Spleen (tissue), 13 donors: ENCODE data around the gene TNFRSF18. TPM values are rescaled to one million over a fixed set of nuclear protein-coding genes. Genes with fewer than 3 reads are reported as not detected.
A peak's percentile ranks its signal among the peaks of the same experiment; 100 is the strongest.

Experiments
- DNase-seq: peaks from one replicate; pipeline ENCODE4 v3.0.0-alpha.2; 2020
- H3K27ac ChIP-seq, 8 donors: fragments of 200-600 bp; sonication (generic) in 7 of 8; 1 replicate in 4 of 8; 2 replicates in 4 of 8; pipeline versions ENCODE4 v1.5.0 to v1.8.0; 2016 to 2021; ENCODE audit warnings: inconsistent platforms in 4 of 8, mild to moderate bottlenecking in 4 of 8, moderate library complexity in 1 of 8
- H3K27me3 ChIP-seq, 7 donors: fragments of 200-600 bp; sonication (generic) in 6 of 7; replicated peaks in 1 of 7; 1 replicate in 4 of 7; 2 replicates in 3 of 7; pipeline versions ENCODE4 v1.5.0 to v1.8.0; 2016 to 2021; ENCODE audit warnings: inconsistent platforms in 3 of 7, mild to moderate bottlenecking in 1 of 7
- H3K36me3 ChIP-seq, 6 donors: fragments of 200-600 bp; sonication (generic) in 5 of 6; 1 replicate in 4 of 6; 2 replicates in 2 of 6; pipeline versions ENCODE4 v1.5.0 to v1.8.0; 2016 to 2021; ENCODE audit warnings: inconsistent platforms in 2 of 6
- H3K4me1 ChIP-seq, 6 donors: fragments of 200-600 bp; sonication (generic) in 5 of 6; 1 replicate in 3 of 6; 2 replicates in 3 of 6; pipeline versions ENCODE4 v1.5.0 to v1.8.0; 2016 to 2021; ENCODE audit warnings: inconsistent platforms in 3 of 6
- H3K4me3 ChIP-seq, 8 donors: fragments of 200-600 bp; sonication (generic) in 7 of 8; 1 replicate in 4 of 8; 2 replicates in 4 of 8; pipeline versions ENCODE4 v1.5.0 to v1.8.0; 2016 to 2021; ENCODE audit warnings: inconsistent platforms in 4 of 8, mild to moderate bottlenecking in 4 of 8, moderate library complexity in 2 of 8
- H3K9me3 ChIP-seq, 8 donors: fragments of 200-600 bp; sonication (generic) in 7 of 8; 1 replicate in 4 of 8; 2 replicates in 4 of 8; pipeline versions ENCODE4 v1.5.0 to v1.8.0; 2016 to 2021; ENCODE audit warnings: inconsistent platforms in 4 of 8
- POLR2A ChIP-seq, 3 donors: fragments of 450-650 bp; IDR thresholded peaks; one replicate each; pipeline ENCODE4 v1.5.1; 2017; ENCODE audit warnings: antibody characterized with exemption in 3 of 3, mild to moderate bottlenecking in 1 of 3
- POLR2AphosphoS5 ChIP-seq, 3 donors: sonication (generic); formaldehyde crosslinking; IDR thresholded peaks; one replicate each; pipeline ENCODE4 v1.5.1; 2017; ENCODE audit warnings: antibody characterized with exemption in 3 of 3
- WGBS, 5 donors: extraction: QIAGEN DNeasy Blood & Tissue Kit in 3 of 5; methylation state at CpG; one replicate each; pipeline versions ENCODE4 v1.1.5 to v1.1.7; 2013 to 2018; 5-methylcytosine and 5-hydroxymethylcytosine counted together
- intact Hi-C: fragments of 100-400 bp; cut with DNase I; formaldehyde crosslinking; loops from one replicate; pipeline ENCODE4 v1.15.0; 2023; ENCODE audit warnings: low total_unique reads
- long read RNA-seq, 2 donors: transcript quantifications; one replicate each; lab custom pipeline, GENCODE V29; 2026
- polyA plus RNA-seq, 3 donors: library from polyadenylated mRNA; stranded (reverse); fragments of 200-250 nt; gene quantifications; one replicate each; pipeline ENCODE4 v1.2.1, GENCODE V29; 2013
- total RNA-seq, 7 donors: library from RNA; depleted of rRNA in 3 of 7; stranded (reverse); fragments of >200 nt in 3 of 7; fragmentation: NEBNext Ultra II Directional in 4 of 7; extraction: Animal tissue kit (Norgen Biotek cat#: 25700) in 4 of 7; gene quantifications; one replicate each; pipeline versions ENCODE4 v1.1.0 to v1.2.1, GENCODE V29; 2016 to 2021
- TF ChIP-seq, protein P1 (sequence below), 11 experiments: fragments of 200-600 bp in 7 of 11; fragments of 450-650 bp in 4 of 11; sonication (generic) in 4 of 11; IDR thresholded peaks in 8 of 11; conservative IDR thresholded peaks in 3 of 11; 1 replicate in 7 of 11; 2 replicates in 4 of 11; pipeline versions ENCODE4 v1.4.0 to v1.8.0; 2016 to 2021; ENCODE audit warnings: antibody characterized with exemption in 11 of 11, inconsistent platforms in 4 of 11, mild to moderate bottlenecking in 1 of 11
- donor health status: healthy with polysubstance abuse.
- donor health status: DM: no; HTN: no; CAD: no; lungs with moderate emphysema.
- donor health status: DM: no; HTN: no; CAD: no.
- donor health status: Bipolar disorder and iron deficiency.
- donor health status: healthy.
- donor health status: DM: no; HTN: no; CAD: no.
- donor health status: DM: yes; HTN: yes; CAD: no.

The TNFRSF18 gene
- total RNA-seq: 1 to 10 TPM; 5.2 to 9.9 (median 7.5) TPM
- 10 to 100 TPM in 1 of 3 donors, 1 to 10 TPM in 2; 7.2 to 16.3 (median 9.3) TPM for polyA plus RNA-seq
- long read RNA-seq, donor 1, transcript TNFRSF18-203 (5 exons, 1,179 nt): major isoform, 5 of 5 reads
- long read RNA-seq, donor 1, partial matches to known transcripts: 0 of 5 reads
- long read RNA-seq, donor 1, other reads (novel, unspliced or antisense): 0 of 5 reads
- long read RNA-seq, donor 2, partial matches to known transcripts: 0 of 2 reads
- long read RNA-seq, donor 2, other reads (novel, unspliced or antisense): 0 of 2 reads

GRCh38 chr1:1206376-1206965 lies at the start of gene TNFRSF18:
Gene TNFRSF18, minus strand, starts transcription at chr1:1206592. Its CDS starts 21 bp downstream, at chr1:1206571.
- peak; percentile 81 for DNase-seq
- Histone ChIP-seq H3K9me3 (no peaks in the 10 kb centered on the region), H3K36me3 (peaks cover 0 to 7% (median 0%) of the 10 kb centered on the region in 6 donors), H3K4me3 (peak within 1 kb of the TSS; percentile 12 to 68 (median 30)), H3K4me1 (peaks cover 32 to 74% (median 46%) of the 10 kb centered on the region in 6 donors), H3K27me3 (peaks cover 0 to 79% (median 28%) of the 10 kb centered on the region in 7 donors), H3K27ac (peak within 1 kb of the TSS in 3 of 8 donors; percentile 14 to 70 (median 53))
- TF ChIP-seq POLR2A (IDR thresholded peaks at IDR 0.05) (no peak), POLR2AphosphoS5 (IDR thresholded peaks at IDR 0.05) (peak in 1 of 3 donors; percentile 18)
- TF ChIP-seq, protein P1, sequence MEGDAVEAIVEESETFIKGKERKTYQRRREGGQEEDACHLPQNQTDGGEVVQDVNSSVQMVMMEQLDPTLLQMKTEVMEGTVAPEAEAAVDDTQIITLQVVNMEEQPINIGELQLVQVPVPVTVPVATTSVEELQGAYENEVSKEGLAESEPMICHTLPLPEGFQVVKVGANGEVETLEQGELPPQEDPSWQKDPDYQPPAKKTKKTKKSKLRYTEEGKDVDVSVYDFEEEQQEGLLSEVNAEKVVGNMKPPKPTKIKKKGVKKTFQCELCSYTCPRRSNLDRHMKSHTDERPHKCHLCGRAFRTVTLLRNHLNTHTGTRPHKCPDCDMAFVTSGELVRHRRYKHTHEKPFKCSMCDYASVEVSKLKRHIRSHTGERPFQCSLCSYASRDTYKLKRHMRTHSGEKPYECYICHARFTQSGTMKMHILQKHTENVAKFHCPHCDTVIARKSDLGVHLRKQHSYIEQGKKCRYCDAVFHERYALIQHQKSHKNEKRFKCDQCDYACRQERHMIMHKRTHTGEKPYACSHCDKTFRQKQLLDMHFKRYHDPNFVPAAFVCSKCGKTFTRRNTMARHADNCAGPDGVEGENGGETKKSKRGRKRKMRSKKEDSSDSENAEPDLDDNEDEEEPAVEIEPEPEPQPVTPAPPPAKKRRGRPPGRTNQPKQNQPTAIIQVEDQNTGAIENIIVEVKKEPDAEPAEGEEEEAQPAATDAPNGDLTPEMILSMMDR (IDR thresholded peaks at IDR 0.05 in 8 of 11, conservative IDR thresholded peaks at IDR 0.05 in 3 of 11): peak in 1 of 11 experiments; percentile 28
- 2 to 5% (median 3%) methylated on average over 33 to 49 of the region's 49 CpGs for WGBS, 5 donors
- intact Hi-C loops: no loop called here

- TF ChIP-seq POLR2A (IDR thresholded peaks at IDR 0.05) (no peak), POLR2AphosphoS5 (IDR thresholded peaks at IDR 0.05) (no peak)
- TF ChIP-seq, protein P1 (IDR thresholded peaks at IDR 0.05 in 8 of 11, conservative IDR thresholded peaks at IDR 0.05 in 3 of 11): no peak
- WGBS, 5 donors: 91 to 97% (median 93%) methylated on average over 9 to 10 of the region's 10 CpGs
- Histone ChIP-seq H3K27me3 (no peaks in the 10 kb centered on the region), H3K9me3 (no peaks in the 10 kb centered on the region), H3K4me3 (no peak overlapping the region), H3K4me1 (peaks cover 2 to 37% (median 25%) of the 10 kb centered on the region in 6 donors), H3K27ac (no peak overlapping the region), H3K36me3 (peaks cover 0 to 93% (median 61%) of the 10 kb centered on the region in 6 donors)
- DNase-seq: no peak
- intact Hi-C loops: no loop called here
Measured at GRCh38 chr1:1255611-1256010, 49.2 kb upstream of the TNFRSF18 start.

DNA sequence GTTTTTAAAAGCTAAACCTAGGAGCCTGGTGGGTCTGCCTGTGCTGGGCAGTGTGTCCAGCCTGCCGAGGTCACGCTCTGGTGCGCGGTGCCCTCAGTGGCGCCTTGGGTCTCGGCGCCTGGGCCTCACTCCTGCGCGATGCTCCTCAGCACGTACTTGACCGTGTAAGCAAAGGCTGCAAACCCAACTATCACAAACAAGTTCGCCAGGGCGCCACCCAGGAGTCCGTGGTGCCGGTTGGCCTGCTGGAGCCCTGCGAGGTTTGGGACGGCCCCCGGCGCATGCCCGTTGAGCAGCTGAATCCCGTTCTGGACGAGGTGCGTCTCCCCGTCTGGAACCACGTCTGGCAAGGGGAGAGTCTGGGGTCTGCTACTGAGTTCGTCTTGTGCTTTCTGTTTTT lies 48.7 kb upstream of the TNFRSF18 start:
- no peaks in the 10 kb centered on the region for H3K9me3 ChIP-seq
- peaks cover 0 to 88% (median 60%) of the 10 kb centered on the region in 6 donors for H3K36me3 ChIP-seq
- intact Hi-C loops: no loop called here
- peaks cover 3 to 37% (median 24%) of the 10 kb centered on the region in 6 donors for H3K4me1 ChIP-seq
- no peak overlapping the region for H3K27ac ChIP-seq
- TF ChIP-seq, protein P1 (IDR thresholded peaks at IDR 0.05 in 8 of 11, conservative IDR thresholded peaks at IDR 0.05 in 3 of 11): no peak
- no peak for TF ChIP-seq POLR2A (IDR thresholded peaks at IDR 0.05)
- no peak for TF ChIP-seq POLR2AphosphoS5 (IDR thresholded peaks at IDR 0.05)
- WGBS, 5 donors: 95 to 99% (median 96%) methylated on average over 24 to 26 of the region's 26 CpGs
- no peak overlapping the region for H3K4me3 ChIP-seq
- DNase-seq: no peak
- H3K27me3 ChIP-seq: no peaks in the 10 kb centered on the region

DNA sequence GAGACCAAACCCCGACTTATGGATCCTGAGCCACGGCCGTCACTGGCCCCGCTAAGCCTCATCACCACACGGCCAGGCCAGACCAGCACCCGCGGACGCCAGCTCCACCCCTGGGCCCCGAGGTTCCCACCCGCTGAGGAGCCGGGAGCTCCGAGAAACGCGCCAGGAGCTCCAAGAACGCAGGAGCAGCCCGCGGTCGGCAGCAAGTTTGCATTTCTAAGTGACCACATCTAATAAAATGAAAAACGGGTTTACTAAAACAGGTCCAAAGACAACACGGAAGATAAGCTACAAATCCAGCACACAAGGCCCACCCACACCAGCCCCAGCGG lies 48.2 kb upstream of the TNFRSF18 start:
- intact Hi-C loops: no loop called here
- Histone ChIP-seq H3K4me3 (no peak overlapping the region), H3K27ac (no peak overlapping the region), H3K4me1 (peaks cover 3 to 37% (median 21%) of the 10 kb centered on the region in 6 donors), H3K27me3 (no peaks in the 10 kb centered on the region), H3K36me3 (peaks cover 0 to 83% (median 58%) of the 10 kb centered on the region in 6 donors), H3K9me3 (no peaks in the 10 kb centered on the region)
- TF ChIP-seq, protein P1 (IDR thresholded peaks at IDR 0.05 in 8 of 11, conservative IDR thresholded peaks at IDR 0.05 in 3 of 11): no peak
- TF ChIP-seq POLR2A (IDR thresholded peaks at IDR 0.05) (no peak), POLR2AphosphoS5 (IDR thresholded peaks at IDR 0.05) (no peak)
- no peak for DNase-seq
- 91 to 93% (median 92%) methylated on average over 19 to 21 of the region's 21 CpGs for whole genome bisulfite sequencing, 5 donors
